Measurements from ENCODE around the gene FASTKD1. TPM values are rescaled to one million over a fixed set of nuclear protein-coding genes. Genes with fewer than 3 reads are reported as not detected.

Gene FASTKD1
- total and polyA plus RNA-seq, 10 of the 15 experiments (the other 5 are each of a cell fraction or from before 2014, with no cell fraction given) = 45.6 to 76.1 (median 63.4) TPM

- RAD21 ChIA-PET (ENCODE audit: unreplicated experiment) = interaction anchor here (0.7 kb wide), 1 partner anchor 14 kb away, joined by 3 read pairs; no protein-coding TSS in a partner anchor
- no peak overlapping the region for H3K4me3 ChIP-seq
- SMC1A ChIA-PET (ENCODE audit: uncharacterized antibody, unreplicated experiment) = no interaction called here
- no peak overlapping the region for H3K27ac ChIP-seq (ENCODE audit: control insufficient read depth, insufficient read depth)
- H2AFZ ChIP-seq (ENCODE audit: control insufficient read depth, low read depth, low read length) = no peak overlapping the region
- no peaks in the 10 kb centered on the region for H3K79me2 ChIP-seq (ENCODE audit: control insufficient read depth, insufficient read depth, low read length)
- no peaks in the 10 kb centered on the region for H3K9me3 ChIP-seq (replicated peaks; ENCODE audit: control insufficient read depth, insufficient read depth, low read length)
- H3K9ac ChIP-seq (ENCODE audit: control insufficient read depth, insufficient read depth, low read length) = no peak overlapping the region
- ATAC-seq (no peak), FAIRE-seq (no peak), DNase-seq (ENCODE audit: low read depth, low spot score) (no peak)
- H3K4me2 ChIP-seq (ENCODE audit: control insufficient read depth, insufficient read depth) = no peak overlapping the region
- in situ Hi-C loops (cut with MboI) = no loop called here
- peaks cover 0 to 9% of the 10 kb centered on the region in 2 experiments; a peak in 1 of 4 replicates for H3K36me3 ChIP-seq (ENCODE audit: control insufficient read depth in 2 of 2, insufficient read depth in 2 of 2, low read length in 1 of 2)
- WGBS (ENCODE audit: insufficient coverage, insufficient replicate concordance, low lambda C conversion rate, missing lambda C conversion rate) = 68% methylated on average over 5 of the region's 5 CpGs
- no peaks in the 10 kb centered on the region for H3K27me3 ChIP-seq (replicated peaks in 1 of 2; ENCODE audit: control insufficient read depth in 2 of 2, insufficient read depth in 2 of 2, low read length in 1 of 2)
- H3K4me1 ChIP-seq (ENCODE audit: control insufficient read depth, insufficient read depth, low read length) = no peaks in the 10 kb centered on the region
- BruUV-seq (replicated peaks) = no TSS peak
- CTCF ChIA-PET = interaction anchor here (1.1 kb wide), 1 partner anchor 405 kb away, joined by 3 read pairs; no protein-coding TSS in a partner anchor
- TF ChIP-seq TARDBP (IDR thresholded peaks at IDR 0.05; ENCODE audit: borderline replicate concordance) (no peak), PKNOX1 (IDR thresholded peaks at IDR 0.05) (no peak), EZH2 (IDR thresholded peaks at IDR 0.05; ENCODE audit: borderline replicate concordance, control insufficient read depth, low read depth, low read length) (no peak), CBX3 (IDR thresholded peaks at IDR 0.05; ENCODE audit: borderline replicate concordance, low read depth) (no peak), MEF2A (IDR thresholded peaks at IDR 0.05; ENCODE audit: insufficient read depth, low read depth, low read length) (no peak), E4F1 (IDR thresholded peaks at IDR 0.05; ENCODE audit: borderline replicate concordance, partially characterized antibody) (no peak)
- intact Hi-C loops (cut with micrococcal nuclease; ENCODE audit: unreplicated experiment) = loop anchor here (10.0 kb wide), 1 partner anchor 271 kb away; the partner anchor contains the start of gene SSB
- H4K20me1 ChIP-seq (ENCODE audit: control insufficient read depth, insufficient read depth) = no peaks in the 10 kb centered on the region
- POLR2A ChIA-PET = interaction anchor here (0.6 kb wide), 1 partner anchor 11 kb away, joined by 3 read pairs; no protein-coding TSS in a partner anchor
Observed at GRCh38 chr2:169523681-169524080, 50.0 kb downstream of the FASTKD1 start.

Measured in GM12878 (cell line).